Activated naive CD8-positive, alpha-beta T cell (primary cell): Measurements from ENCODE around the gene ICAM2.
"Not testable (repeated sequence)": the region's sequence is repeated elsewhere in the genome, so short reads cannot be mapped to it uniquely, and the experiment has no call there.

Source experiments
- H3K27ac Mint-ChIP-seq: one replicate; pipeline ENCODE4 v1.8.0; 2021; ENCODE audit warnings: mixed read lengths
- H3K27me3 Mint-ChIP-seq: one replicate; pipeline ENCODE4 v1.8.0; 2021; ENCODE audit warnings: mixed read lengths
- H3K36me3 Mint-ChIP-seq: one replicate; pipeline ENCODE4 v1.8.0; 2021; ENCODE audit warnings: mixed read lengths
- H3K4me1 Mint-ChIP-seq: one replicate; pipeline ENCODE4 v1.8.0; 2021; ENCODE audit warnings: low read depth, mixed read lengths
- H3K4me3 Mint-ChIP-seq: one replicate; pipeline ENCODE4 v1.8.0; 2021; ENCODE audit warnings: mild to moderate bottlenecking, mixed read lengths
- H3K9me3 Mint-ChIP-seq: one replicate; pipeline ENCODE4 v1.8.0; 2021; ENCODE audit warnings: low read depth, mixed read lengths

The ICAM2 gene

GRCh38 chr17:63985387-63986140, 34.9 kb downstream of the ICAM2 start:
- no peaks in the 10 kb centered on the region for H3K9me3 Mint-ChIP-seq
- H3K4me1 Mint-ChIP-seq = peaks cover 22% of the 10 kb centered on the region
- H3K36me3 Mint-ChIP-seq = peaks cover 3% of the 10 kb centered on the region
- no peaks in the 10 kb centered on the region for H3K27me3 Mint-ChIP-seq
- H3K27ac Mint-ChIP-seq = peak overlapping the region; percentile 64
- no peak overlapping the region for H3K4me3 Mint-ChIP-seq

- Mint-ChIP-seq H3K27ac (peak overlapping the region; percentile 64), H3K9me3 (no peaks in the 10 kb centered on the region), H3K27me3 (no peaks in the 10 kb centered on the region), H3K36me3 (peaks cover 3% of the 10 kb centered on the region), H3K4me1 (peaks cover 15% of the 10 kb centered on the region), H3K4me3 (no peak overlapping the region)
Observed at GRCh38 chr17:63984651-63985386, 35.6 kb downstream of the ICAM2 start.

GRCh38 chr17:63984236-63984635, 36.2 kb downstream of the ICAM2 start:
- no peaks in the 10 kb centered on the region for H3K9me3 Mint-ChIP-seq
- no peak overlapping the region for H3K27ac Mint-ChIP-seq
- no peaks in the 10 kb centered on the region for H3K27me3 Mint-ChIP-seq
- H3K36me3 Mint-ChIP-seq = peaks cover 3% of the 10 kb centered on the region
- no peak overlapping the region for H3K4me3 Mint-ChIP-seq
- peaks cover 13% of the 10 kb centered on the region for H3K4me1 Mint-ChIP-seq

GRCh38 chr17:63983320-63983719, 37.1 kb downstream of the ICAM2 start:
- no peak overlapping the region for H3K4me3 Mint-ChIP-seq

GRCh38 chr17:63982641-63983040, 37.8 kb downstream of the ICAM2 start:
- not testable (repeated sequence) for H3K9me3 Mint-ChIP-seq

More at GRCh38 chr17:63983320-63983719, 37.1 kb downstream of the ICAM2 start:
- H3K36me3 Mint-ChIP-seq = peaks cover 3% of the 10 kb centered on the region
- H3K4me1 Mint-ChIP-seq = peaks cover 13% of the 10 kb centered on the region
- H3K9me3 Mint-ChIP-seq = no peaks in the 10 kb centered on the region
- no peak overlapping the region for H3K27ac Mint-ChIP-seq
- no peaks in the 10 kb centered on the region for H3K27me3 Mint-ChIP-seq

GRCh38 chr17:63978272-63979200, 41.9 kb downstream of the ICAM2 start:
- Mint-ChIP-seq H3K36me3 (peaks cover 3% of the 10 kb centered on the region), H3K4me3 (no peak overlapping the region), H3K27ac (no peak overlapping the region), H3K27me3 (no peaks in the 10 kb centered on the region), H3K4me1 (peaks cover 3% of the 10 kb centered on the region), H3K9me3 (no peaks in the 10 kb centered on the region)

More at GRCh38 chr17:63982641-63983040, 37.8 kb downstream of the ICAM2 start:
- not testable (repeated sequence) for H3K27me3 Mint-ChIP-seq, H3K36me3 Mint-ChIP-seq, H3K4me3 Mint-ChIP-seq, H3K27ac Mint-ChIP-seq
- H3K4me1 Mint-ChIP-seq = peaks cover 13% of the 10 kb centered on the region

GRCh38 chr17:63976702-63977101, 43.7 kb downstream of the ICAM2 start:
- H3K36me3 Mint-ChIP-seq = no peaks in the 10 kb centered on the region
- no peak overlapping the region for H3K27ac Mint-ChIP-seq
- H3K4me3 Mint-ChIP-seq = no peak overlapping the region
- H3K27me3 Mint-ChIP-seq = no peaks in the 10 kb centered on the region
- peaks cover 3% of the 10 kb centered on the region for H3K4me1 Mint-ChIP-seq
- no peaks in the 10 kb centered on the region for H3K9me3 Mint-ChIP-seq

- H3K9me3 Mint-ChIP-seq = no peaks in the 10 kb centered on the region
- no peaks in the 10 kb centered on the region for H3K36me3 Mint-ChIP-seq
- no peak overlapping the region for H3K4me3 Mint-ChIP-seq
- H3K4me1 Mint-ChIP-seq = peaks cover 3% of the 10 kb centered on the region
- no peak overlapping the region for H3K27ac Mint-ChIP-seq
- no peaks in the 10 kb centered on the region for H3K27me3 Mint-ChIP-seq
Observed at GRCh38 chr17:63975541-63976092, 44.8 kb downstream of the ICAM2 start.

GRCh38 chr17:63974594-63975192, 45.7 kb downstream of the ICAM2 start:
- Mint-ChIP-seq H3K4me3 (no peak overlapping the region), H3K9me3 (no peaks in the 10 kb centered on the region), H3K36me3 (no peaks in the 10 kb centered on the region), H3K27ac (peak overlapping the region; percentile 16), H3K27me3 (no peaks in the 10 kb centered on the region), H3K4me1 (peaks cover 3% of the 10 kb centered on the region)

- no peaks in the 10 kb centered on the region for H3K36me3 Mint-ChIP-seq
- H3K27ac Mint-ChIP-seq = no peak overlapping the region
- H3K4me1 Mint-ChIP-seq = peaks cover 3% of the 10 kb centered on the region
- H3K9me3 Mint-ChIP-seq = no peaks in the 10 kb centered on the region
- no peaks in the 10 kb centered on the region for H3K27me3 Mint-ChIP-seq
- H3K4me3 Mint-ChIP-seq = no peak overlapping the region
Observed at GRCh38 chr17:63973930-63974593, 46.4 kb downstream of the ICAM2 start.

GRCh38 chr17:63973247-63973646, 47.2 kb downstream of the ICAM2 start:
- H3K4me1 Mint-ChIP-seq = peaks cover 3% of the 10 kb centered on the region
- H3K4me3 Mint-ChIP-seq = no peak overlapping the region
- H3K36me3 Mint-ChIP-seq = no peaks in the 10 kb centered on the region

GRCh38 chr17:63972796-63973195, 47.6 kb downstream of the ICAM2 start, which contains the start of gene SCN4A:
TSS of gene SCN4A (minus strand) at chr17:63972918. CDS start at chr17:63972841, 77 bp downstream.
- Mint-ChIP-seq H3K27me3 (no peaks in the 10 kb centered on the region), H3K4me1 (peaks cover 3% of the 10 kb centered on the region), H3K36me3 (no peaks in the 10 kb centered on the region), H3K9me3 (no peaks in the 10 kb centered on the region), H3K27ac (no peak within 1 kb of the TSS), H3K4me3 (no peak within 1 kb of the TSS)

More at GRCh38 chr17:63973247-63973646, 47.2 kb downstream of the ICAM2 start:
- H3K9me3 Mint-ChIP-seq = no peaks in the 10 kb centered on the region
- H3K27me3 Mint-ChIP-seq = no peaks in the 10 kb centered on the region
- H3K27ac Mint-ChIP-seq = no peak overlapping the region

- H3K4me3 Mint-ChIP-seq = no peak overlapping the region
- H3K9me3 Mint-ChIP-seq = no peaks in the 10 kb centered on the region
- H3K27ac Mint-ChIP-seq = no peak overlapping the region
- no peaks in the 10 kb centered on the region for H3K36me3 Mint-ChIP-seq
- no peaks in the 10 kb centered on the region for H3K27me3 Mint-ChIP-seq
- H3K4me1 Mint-ChIP-seq = peaks cover 13% of the 10 kb centered on the region
Observed at GRCh38 chr17:63969278-63969677, 51.2 kb downstream of the ICAM2 start.

- Mint-ChIP-seq H3K27ac (no peak overlapping the region), H3K4me1 (peaks cover 13% of the 10 kb centered on the region), H3K27me3 (no peaks in the 10 kb centered on the region), H3K36me3 (no peaks in the 10 kb centered on the region), H3K9me3 (no peaks in the 10 kb centered on the region), H3K4me3 (no peak overlapping the region)
Observed at GRCh38 chr17:63967953-63968352, 52.5 kb downstream of the ICAM2 start.
